HepG2 (cell line): ENCODE measurements around the gene SIVA1. TPM values are rescaled to one million over a fixed set of nuclear protein-coding genes. Genes with fewer than 3 reads are reported as not detected.

Experiments
- ATAC-seq: fragments of 200-7000 bp; cut with Tn5 transposase; 3 replicates; pipeline ENCODE4 v1.9.1; 2020; ENCODE audit warnings: mild to moderate bottlenecking, moderate library complexity
- BruUV-seq: library from RNA; stranded (reverse); fragments of 400-500 nt; replicated peaks from 2 replicates; lab custom pipeline; 2021; lab: Mats Ljungman, UMichigan
- CTCF ChIA-PET: fragments of 300-600 bp; formaldehyde crosslinking; extraction: SDS; loops from one replicate; lab custom pipeline; 2021; ENCODE audit warnings: low total read pairs, inconsistent platforms, low intra/inter-chr PET ratio; lab: Yijun Ruan, JAX
- POLR2A ChIA-PET: fragments of 350-600 bp; sonication (Branson Sonifier 250); formaldehyde crosslinking; loops from one replicate; lab custom pipeline; 2020; ENCODE audit warnings: antibody characterized with exemption, inconsistent platforms; lab: Yijun Ruan, JAX
- DNase-seq: peaks from one replicate; pipeline ENCODE4 v3.0.0-alpha.2; 2015; ENCODE audit warnings: low spot score
- FAIRE-seq: peaks from 3 replicates; lab custom pipeline; 2011; peaks lifted over from hg19 to GRCh38; lab: Jason Lieb, UNC
- H2AFZ ChIP-seq: one replicate; pipeline ENCODE4 v1.6.1; 2011; ENCODE audit warnings: low read length, inconsistent platforms
- H3K27ac ChIP-seq: fragments of 300-600 bp; 3 replicates; pipeline ENCODE4 v1.8.0; 2011; ENCODE audit warnings: mixed run types, mild to moderate bottlenecking, mixed read lengths, low read length, inconsistent platforms; ENCODE audit not compliant: insufficient read depth; ENCODE audit errors: extremely low read length
- H3K27me3 ChIP-seq, 2 experiments: fragments of 200-600 bp in 1 of 2; 2 replicates in 1 of 2; 3 replicates in 1 of 2; pipeline versions ENCODE4 v1.6.0 to v1.8.0; 2011; ENCODE audit warnings: low read length in 2 of 2, mild to moderate bottlenecking in 2 of 2, moderate library complexity in 2 of 2, inconsistent platforms in 1 of 2; ENCODE audit not compliant: insufficient read depth in 2 of 2, control insufficient read depth in 1 of 2
- H3K36me3 ChIP-seq, 2 experiments: fragments of 200-600 bp in 1 of 2; replicated peaks in 1 of 2; 2 replicates in 1 of 2; 3 replicates in 1 of 2; pipeline versions ENCODE4 v1.5.1 to v1.8.0; 2011; ENCODE audit warnings: low read length in 2 of 2, inconsistent platforms in 1 of 2; ENCODE audit not compliant: insufficient read depth in 2 of 2, control insufficient read depth in 1 of 2
- H3K4me1 ChIP-seq: 2 replicates; pipeline ENCODE4 v1.5.1; 2012; ENCODE audit warnings: low read length, inconsistent platforms; ENCODE audit not compliant: insufficient read depth
- H3K4me2 ChIP-seq: 2 replicates; pipeline ENCODE4 v1.6.0; 2011; ENCODE audit warnings: low read depth, low read length, inconsistent platforms
- H3K4me3 ChIP-seq, 3 experiments: fragments of 200-600 bp in 1 of 3; sonication (generic), shearing (Covaris generic) in 1 of 3; replicated peaks in 1 of 3; 2 replicates each; pipeline ENCODE4 v1.5.1; 2011 to 2016; ENCODE audit warnings: low read length in 3 of 3, inconsistent platforms in 2 of 3, low read depth in 2 of 3, mild to moderate bottlenecking in 2 of 3, control low read depth in 1 of 3, mixed read lengths in 1 of 3; ENCODE audit not compliant: insufficient read depth in 1 of 3
- H3K79me2 ChIP-seq: one replicate; pipeline ENCODE4 v1.6.1; 2011; ENCODE audit warnings: low read length, inconsistent platforms; ENCODE audit not compliant: insufficient read depth
- H3K9ac ChIP-seq: 2 replicates; pipeline ENCODE4 v1.6.0; 2011; ENCODE audit warnings: mild to moderate bottlenecking, low read depth, low read length, inconsistent platforms; ENCODE audit not compliant: insufficient read depth
- H3K9me3 ChIP-seq: 2 replicates; pipeline ENCODE4 v1.5.1; 2012; ENCODE audit warnings: mild to moderate bottlenecking, low read length
- H4K20me1 ChIP-seq: 2 replicates; pipeline ENCODE4 v1.6.0; 2011; ENCODE audit warnings: inconsistent platforms, mild to moderate bottlenecking, low read length, moderate library complexity; ENCODE audit not compliant: insufficient read depth
- EED ChIP-seq: sonication (generic); formaldehyde crosslinking; IDR thresholded peaks from 2 replicates; pipeline ENCODE4 v1.5.0; 2020; ENCODE audit warnings: mild to moderate bottlenecking, missing genetic modification reagents
- IKZF1 ChIP-seq: fragments of 450-650 bp; IDR thresholded peaks from 2 replicates; pipeline ENCODE4 v1.7.1; 2016
- JARID2 ChIP-seq: sonication (generic); formaldehyde crosslinking; IDR thresholded peaks from 2 replicates; pipeline ENCODE4 v1.8.1; 2023; ENCODE audit warnings: missing genetic modification reagents, inconsistent platforms; ENCODE audit not compliant: insufficient replicate concordance
- MLXIP ChIP-seq: sonication (generic); formaldehyde crosslinking; IDR thresholded peaks from 2 replicates; pipeline ENCODE4 v1.9.0; 2021; ENCODE audit warnings: missing genetic modification reagents, borderline replicate concordance
- POLR2A ChIP-seq, 2 experiments: IDR thresholded peaks; 2 replicates each; pipeline ENCODE4 v1.6.1; 2011; ENCODE audit warnings: low read depth in 2 of 2, low read length in 2 of 2, mild to moderate bottlenecking in 1 of 2, moderate library complexity in 1 of 2; ENCODE audit not compliant: insufficient read depth in 1 of 2
- POLR2G ChIP-seq: fragments of 200-400 bp; formaldehyde crosslinking; IDR thresholded peaks from 2 replicates; pipeline ENCODE4 v1.6.1; 2018; ENCODE audit warnings: mild to moderate bottlenecking, low read depth, low read length, moderate library complexity
- RARG ChIP-seq: sonication (generic); formaldehyde crosslinking; IDR thresholded peaks from 2 replicates; pipeline ENCODE4 v1.4.0; 2020; ENCODE audit warnings: low read depth, mild to moderate bottlenecking, missing genetic modification reagents
- SOX6 ChIP-seq, 2 experiments: fragments of 450-650 bp in 1 of 2; sonication (generic) in 1 of 2; formaldehyde crosslinking in 1 of 2; IDR thresholded peaks; 2 replicates each; pipeline versions ENCODE4 v1.4.0 to v1.6.1; 2017 to 2020; ENCODE audit warnings: antibody characterized with exemption in 1 of 2, mild to moderate bottlenecking in 1 of 2, missing genetic modification reagents in 1 of 2
- TP53 ChIP-seq: sonication (generic); formaldehyde crosslinking; conservative IDR thresholded peaks from 2 replicates; pipeline ENCODE4 v1.4.0; 2020; ENCODE audit warnings: missing genetic modification reagents
- ZC3H13 ChIP-seq: sonication (generic); formaldehyde crosslinking; IDR thresholded peaks from 2 replicates; pipeline ENCODE4 v1.8.1; 2023; ENCODE audit warnings: mild to moderate bottlenecking, missing genetic modification reagents, moderate library complexity
- ZHX2 ChIP-seq, 2 experiments: sonication (generic) in 1 of 2; formaldehyde crosslinking in 1 of 2; IDR thresholded peaks; 2 replicates each; pipeline versions ENCODE4 v1.6.1 to v1.9.0; 2014 to 2022; ENCODE audit warnings: antibody characterized with exemption in 1 of 2, borderline replicate concordance in 1 of 2, inconsistent platforms in 1 of 2, low read depth in 1 of 2, missing genetic modification reagents in 1 of 2
- ZNF430 ChIP-seq: sonication (generic); formaldehyde crosslinking; IDR thresholded peaks from 2 replicates; pipeline ENCODE4 v1.9.0; 2021; ENCODE audit warnings: mild to moderate bottlenecking, missing genetic modification reagents
- ZNF567 ChIP-seq: sonication (generic); formaldehyde crosslinking; IDR thresholded peaks from 2 replicates; pipeline ENCODE4 v1.8.1; 2023; ENCODE audit warnings: mild to moderate bottlenecking, missing genetic modification reagents, borderline replicate concordance
- ZNF576 ChIP-seq: sonication (generic); formaldehyde crosslinking; IDR thresholded peaks from 2 replicates; pipeline ENCODE4 v1.4.0; 2020; ENCODE audit warnings: mild to moderate bottlenecking, missing genetic modification reagents
- ZSCAN29 ChIP-seq: sonication (generic); formaldehyde crosslinking; conservative IDR thresholded peaks from 2 replicates; pipeline ENCODE4 v1.4.0; 2020; ENCODE audit warnings: mild to moderate bottlenecking, missing genetic modification reagents
- WGBS: methylation state at CpG from one replicate; pipeline ENCODE4 v1.1.6; 2017; ENCODE audit warnings: low lambda C conversion rate; 5-methylcytosine and 5-hydroxymethylcytosine counted together
- in situ Hi-C: cut with HindIII; loops from 2 replicates; pipeline ENCODE4 v1.10.0; 2017; ENCODE audit warnings: low pct_unique_long_range_greater_than_20kb; ENCODE audit not compliant: extremely low pct_ligation_motif_present
- intact Hi-C: fragments of 100-400 bp; cut with micrococcal nuclease; formaldehyde crosslinking; loops from one replicate; pipeline ENCODE4 v1.10.0; 2022; ENCODE audit not compliant: unreplicated experiment
- polyA plus RNA-seq, 8 experiments: library from polyadenylated mRNA; depleted of rRNA in 3 of 8; stranded (reverse) in 7 of 8; unstranded in 1 of 8; fragments of >200 nt; fragmentation: Illumina TruSeq in 4 of 8; extraction: Trizol in 4 of 8; gene quantifications; 2 replicates each; pipeline versions ENCODE4 v1.2.1 to v1.2.3, GENCODE V29; 2011 to 2016; ENCODE audit warnings: low read depth in 4 of 8, missing spikeins in 1 of 8, mixed read lengths in 1 of 8; ENCODE audit not compliant: insufficient read depth in 1 of 8
- total RNA-seq, 5 experiments: library from RNA; depleted of rRNA; stranded (reverse); fragments of >200 nt; fragmentation: Illumina TruSeq; extraction: Trizol; gene quantifications; 2 replicates each; pipeline ENCODE4 v1.2.3, GENCODE V29; 2016; ENCODE audit warnings: low read depth in 1 of 5

The SIVA1 gene
- total and polyA plus RNA-seq, 2 of the 13 experiments (the other 11 are each of a cell fraction or from before 2014, with no cell fraction given) = 123 to 186 TPM

GRCh38 chr14:104757238-104757585, 4.3 kb downstream of the SIVA1 start:
- Histone ChIP-seq H4K20me1 (peaks cover 56% of the 10 kb centered on the region), H3K27me3 (no peaks in the 10 kb centered on the region), H3K9me3 (no peaks in the 10 kb centered on the region), H3K4me2 (no peak overlapping the region), H3K4me1 (peaks cover 51% of the 10 kb centered on the region), H3K4me3 (no peak overlapping the region), H3K27ac (no peak overlapping the region), H2AFZ (no peak overlapping the region), H3K9ac (no peak overlapping the region), H3K79me2 (peaks cover 62% of the 10 kb centered on the region), H3K36me3 (peaks cover 15 to 58% of the 10 kb centered on the region in 2 experiments)
- CTCF ChIA-PET = no interaction called here
- in situ Hi-C loops (no loop called here), intact Hi-C loops (no loop called here)
- POLR2A ChIA-PET = interaction anchor here (0.6 to 2.2 kb wide), 3 partner anchors 9 to 15 kb away, joined by 4 to 13 read pairs (median 5); no protein-coding TSS in a partner anchor
- ATAC-seq (no peak), FAIRE-seq (no peak), DNase-seq (no peak)
- 97% methylated on average over 9 of the region's 10 CpGs for WGBS
- BruUV-seq = no TSS peak
- TF ChIP-seq JARID2 (CRISPR knock-in tag) (no peak), RARG (CRISPR knock-in tag) (no peak), EED (CRISPR knock-in tag) (no peak), ZNF576 (CRISPR knock-in tag) (no peak), MLXIP (CRISPR knock-in tag) (no peak), SOX6 (IDR thresholded peaks at IDR 0.05) (no peak), SOX6 (CRISPR knock-in tag; IDR thresholded peaks at IDR 0.05) (no peak), POLR2G (no peak), ZNF567 (CRISPR knock-in tag) (no peak), POLR2A (IDR thresholded peaks at IDR 0.05; ENCODE audit: insufficient read depth in 1 of 2, low read depth in 2 of 2, low read length in 2 of 2) (peak in 1 of 2 experiments; percentile 10; a peak in 1 of 4 replicates), TP53 (CRISPR knock-in tag) (no peak), ZSCAN29 (no peak), ZC3H13 (0 out of 2 replicates have a peak, but pooled peaks have one; percentile 37), IKZF1 (no peak), ZHX2 (IDR thresholded peaks at IDR 0.05; ENCODE audit: low read depth) (no peak), ZHX2 (CRISPR knock-in tag; IDR thresholded peaks at IDR 0.05; ENCODE audit: borderline replicate concordance) (no peak), ZNF430 (no peak)
- TF ChIP-seq, all 625 proteins: peak for 2
